Parathyroid adenoma (tissue), 2 donors: ENCODE data around the gene SOD2.

Experiments
- H2AFZ ChIP-seq: fragments of 300-600 bp; sonication (generic); one replicate; pipeline ENCODE4 v1.7.0; 2017; ENCODE audit warnings: antibody characterized with exemption, mild to moderate bottlenecking
- H3K27ac ChIP-seq: fragments of 300-600 bp; sonication (generic); one replicate; pipeline ENCODE4 v1.7.0; 2017
- H3K27me3 ChIP-seq: fragments of 300-600 bp; sonication (generic); one replicate; pipeline ENCODE4 v1.7.0; 2017; ENCODE audit warnings: low read length; ENCODE audit not compliant: control insufficient read depth, insufficient read depth
- H3K36me3 ChIP-seq: fragments of 300-600 bp; sonication (generic); one replicate; pipeline ENCODE4 v1.7.0; 2017; ENCODE audit warnings: low read length; ENCODE audit not compliant: control insufficient read depth, insufficient read depth
- H3K4me1 ChIP-seq: fragments of 300-600 bp; sonication (generic); one replicate; pipeline ENCODE4 v1.7.0; 2017; ENCODE audit warnings: control low read depth
- H3K4me2 ChIP-seq: fragments of 300-600 bp; sonication (generic); one replicate; pipeline ENCODE4 v1.7.0; 2017; ENCODE audit warnings: low read length
- H3K4me3 ChIP-seq: fragments of 300-600 bp; sonication (generic); one replicate; pipeline ENCODE4 v1.7.0; 2017; ENCODE audit warnings: low read depth, low read length
- H3K79me2 ChIP-seq: fragments of 300-600 bp; sonication (generic); one replicate; pipeline ENCODE4 v1.7.0; 2017; ENCODE audit warnings: control low read depth
- H3K9ac ChIP-seq: fragments of 300-600 bp; sonication (generic); one replicate; pipeline ENCODE4 v1.7.0; 2017; ENCODE audit warnings: mild to moderate bottlenecking
- H3K9me3 ChIP-seq: fragments of 300-600 bp; sonication (generic); one replicate; pipeline ENCODE4 v1.7.0; 2017; ENCODE audit warnings: low read length; ENCODE audit not compliant: control insufficient read depth
- TF ChIP-seq, protein P1 (sequence below): fragments of 300-600 bp; sonication (generic); IDR thresholded peaks from one replicate; pipeline ENCODE4 v1.7.0; 2017; ENCODE audit warnings: antibody characterized with exemption, mild to moderate bottlenecking
- donor health status: primary hyperparathyroidism.

The SOD2 gene

DNA sequence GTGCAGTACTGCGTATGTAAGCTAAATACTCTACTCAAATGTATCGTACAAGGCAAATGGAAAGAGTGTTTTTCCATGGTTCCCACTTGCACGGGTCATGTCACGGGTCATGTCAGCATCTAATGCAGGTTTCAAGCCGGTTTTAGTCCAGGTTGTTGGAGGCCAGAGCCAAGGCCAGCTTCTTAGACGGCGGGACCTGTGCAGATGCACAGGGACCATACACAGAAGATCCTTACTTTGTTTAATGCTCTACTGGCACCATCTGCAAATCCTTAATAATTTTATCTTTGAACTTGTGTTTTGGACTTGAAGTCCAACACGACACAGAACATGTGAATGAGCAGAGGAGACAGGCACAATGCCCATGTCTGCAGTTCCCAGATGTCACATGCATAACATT lies 42.7 kb downstream of the SOD2 start:
- Histone ChIP-seq H3K4me3 (no peak overlapping the region), H3K4me2 (no peak overlapping the region), H3K36me3 (no peaks in the 10 kb centered on the region), H3K27ac (no peak overlapping the region), H3K9ac (no peak overlapping the region), H3K27me3 (no peaks in the 10 kb centered on the region), H3K79me2 (no peaks in the 10 kb centered on the region), H3K4me1 (no peaks in the 10 kb centered on the region), H2AFZ (no peak overlapping the region), H3K9me3 (no peaks in the 10 kb centered on the region)
- TF ChIP-seq, protein P1, sequence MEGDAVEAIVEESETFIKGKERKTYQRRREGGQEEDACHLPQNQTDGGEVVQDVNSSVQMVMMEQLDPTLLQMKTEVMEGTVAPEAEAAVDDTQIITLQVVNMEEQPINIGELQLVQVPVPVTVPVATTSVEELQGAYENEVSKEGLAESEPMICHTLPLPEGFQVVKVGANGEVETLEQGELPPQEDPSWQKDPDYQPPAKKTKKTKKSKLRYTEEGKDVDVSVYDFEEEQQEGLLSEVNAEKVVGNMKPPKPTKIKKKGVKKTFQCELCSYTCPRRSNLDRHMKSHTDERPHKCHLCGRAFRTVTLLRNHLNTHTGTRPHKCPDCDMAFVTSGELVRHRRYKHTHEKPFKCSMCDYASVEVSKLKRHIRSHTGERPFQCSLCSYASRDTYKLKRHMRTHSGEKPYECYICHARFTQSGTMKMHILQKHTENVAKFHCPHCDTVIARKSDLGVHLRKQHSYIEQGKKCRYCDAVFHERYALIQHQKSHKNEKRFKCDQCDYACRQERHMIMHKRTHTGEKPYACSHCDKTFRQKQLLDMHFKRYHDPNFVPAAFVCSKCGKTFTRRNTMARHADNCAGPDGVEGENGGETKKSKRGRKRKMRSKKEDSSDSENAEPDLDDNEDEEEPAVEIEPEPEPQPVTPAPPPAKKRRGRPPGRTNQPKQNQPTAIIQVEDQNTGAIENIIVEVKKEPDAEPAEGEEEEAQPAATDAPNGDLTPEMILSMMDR, result no peak

DNA sequence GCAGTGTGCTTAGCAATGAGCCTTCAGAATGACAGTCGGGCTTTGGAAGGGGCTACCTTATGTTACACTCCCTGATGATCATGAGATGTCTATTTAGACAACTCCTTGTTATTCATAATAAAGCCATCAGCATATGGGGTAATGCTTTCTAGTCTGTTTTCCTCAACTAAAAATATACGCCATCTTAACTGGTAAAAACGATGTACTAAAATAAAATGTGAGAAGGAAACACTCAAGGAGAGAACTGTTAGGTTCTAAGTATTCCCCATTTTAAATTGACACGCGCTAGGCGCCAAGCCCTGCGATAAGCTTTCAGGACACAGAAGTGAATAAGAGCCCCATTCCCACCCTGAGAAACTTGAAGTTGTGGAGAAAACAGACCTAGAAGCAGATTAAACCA lies 43.6 kb downstream of the SOD2 start:
- Histone ChIP-seq H3K27ac (no peak overlapping the region), H3K36me3 (no peaks in the 10 kb centered on the region), H3K4me1 (no peaks in the 10 kb centered on the region), H3K9ac (no peak overlapping the region), H3K4me2 (no peak overlapping the region), H3K4me3 (no peak overlapping the region), H2AFZ (no peak overlapping the region), H3K27me3 (no peaks in the 10 kb centered on the region), H3K9me3 (no peaks in the 10 kb centered on the region), H3K79me2 (no peaks in the 10 kb centered on the region)
- TF ChIP-seq, protein P1, result no peak

DNA sequence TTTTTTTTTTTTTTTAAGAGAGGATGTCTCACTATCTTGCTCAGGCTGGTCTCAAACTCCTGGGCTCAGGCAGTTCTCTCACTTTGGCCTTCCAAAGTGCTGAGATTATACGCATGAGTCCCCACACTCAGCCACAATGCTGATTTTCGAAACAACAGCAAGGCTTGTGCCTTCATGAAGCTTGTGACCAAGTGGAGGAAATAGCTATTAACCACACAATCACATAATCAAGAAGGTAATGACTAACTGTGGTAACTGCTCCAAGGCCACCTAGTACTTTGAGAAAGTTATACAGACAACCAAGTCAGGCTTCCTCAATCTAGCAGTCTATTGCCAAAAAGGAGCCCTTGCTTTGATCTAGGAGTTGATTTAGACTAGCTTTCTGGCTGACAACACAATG lies 46.3 kb downstream of the SOD2 start:
- Histone ChIP-seq H3K4me1 (no peaks in the 10 kb centered on the region), H3K27me3 (no peaks in the 10 kb centered on the region)
- TF ChIP-seq, protein P1, result no peak

DNA sequence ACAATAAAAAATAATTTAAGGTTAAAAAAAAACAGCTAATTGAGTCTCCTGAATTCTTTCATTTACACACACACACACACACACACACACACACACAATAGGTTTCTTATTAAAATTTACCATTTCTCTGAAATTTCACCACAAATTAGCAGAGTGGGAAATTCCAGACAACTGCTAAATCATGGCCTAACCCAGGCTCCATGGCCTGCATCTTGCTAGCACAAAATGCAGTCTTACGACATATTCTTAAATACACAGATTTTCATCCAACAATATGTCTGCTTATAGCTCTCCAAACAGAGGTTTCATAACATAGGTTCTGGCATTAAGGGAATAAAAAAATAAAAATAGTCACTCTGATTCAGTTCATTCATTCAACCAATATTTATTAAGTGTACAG lies 46.9 kb downstream of the SOD2 start:
- Histone ChIP-seq H3K27me3 (no peaks in the 10 kb centered on the region), H3K79me2 (no peaks in the 10 kb centered on the region), H3K9me3 (no peaks in the 10 kb centered on the region), H3K4me1 (no peaks in the 10 kb centered on the region), H3K36me3 (no peaks in the 10 kb centered on the region), H3K27ac (no peak overlapping the region), H3K9ac (no peak overlapping the region), H2AFZ (no peak overlapping the region), H3K4me2 (no peak overlapping the region), H3K4me3 (no peak overlapping the region)
- TF ChIP-seq, protein P1, result no peak

More for the DNA sequence above, 46.3 kb downstream of the SOD2 start:
- H3K4me3 ChIP-seq, result no peak overlapping the region
- H2AFZ ChIP-seq, result no peak overlapping the region
- H3K9ac ChIP-seq, result no peak overlapping the region
- no peak overlapping the region for H3K27ac ChIP-seq
- no peaks in the 10 kb centered on the region for H3K79me2 ChIP-seq
- H3K9me3 ChIP-seq, result no peaks in the 10 kb centered on the region
- H3K36me3 ChIP-seq, result no peaks in the 10 kb centered on the region
- no peak overlapping the region for H3K4me2 ChIP-seq

DNA sequence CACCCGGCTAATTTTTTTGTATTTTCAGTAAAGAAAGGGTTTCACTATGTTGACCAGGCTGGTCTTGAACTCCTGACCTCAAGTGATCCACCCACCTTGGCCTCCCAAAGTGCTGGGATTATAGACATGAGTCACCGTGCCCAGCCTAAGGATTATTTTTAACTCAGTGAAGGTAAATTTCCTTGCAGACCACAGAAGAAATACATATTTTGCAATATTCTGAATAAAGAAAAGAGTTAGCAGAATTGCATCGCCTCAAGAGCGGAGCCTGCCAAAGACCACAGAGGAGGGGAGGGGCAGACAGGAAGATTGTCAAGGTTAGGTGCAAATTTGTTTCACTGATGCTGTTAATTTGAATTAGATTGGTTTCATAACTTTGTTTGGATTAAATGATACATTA lies 47.4 kb downstream of the SOD2 start:
- no peak overlapping the region for H3K27ac ChIP-seq
- no peaks in the 10 kb centered on the region for H3K4me1 ChIP-seq
- H3K36me3 ChIP-seq, result no peaks in the 10 kb centered on the region
- TF ChIP-seq, protein P1, result no peak
- H3K4me3 ChIP-seq, result no peak overlapping the region
- H3K27me3 ChIP-seq, result no peaks in the 10 kb centered on the region
- no peak overlapping the region for H2AFZ ChIP-seq
- no peak overlapping the region for H3K9ac ChIP-seq
- H3K79me2 ChIP-seq, result no peaks in the 10 kb centered on the region
- no peaks in the 10 kb centered on the region for H3K9me3 ChIP-seq
- H3K4me2 ChIP-seq, result no peak overlapping the region
